HepG2 (cell line): ENCODE measurements around the gene AKAP9.

Experiments
- CREM ChIP-seq, 2 experiments: sonication (generic) in 1 of 2; formaldehyde crosslinking in 1 of 2; IDR thresholded peaks; 2 replicates each; pipeline versions ENCODE4 v1.4.0 to v1.6.1; 2016 to 2020; ENCODE audit warnings: antibody characterized with exemption in 1 of 2, mild to moderate bottlenecking in 1 of 2, missing genetic modification reagents in 1 of 2
- CTCF ChIP-seq: sonication (generic); formaldehyde crosslinking; IDR thresholded peaks from 2 replicates; pipeline ENCODE4 v1.5.0; 2020; ENCODE audit warnings: mild to moderate bottlenecking, missing genetic modification reagents, moderate library complexity
- ESRRA ChIP-seq: sonication (generic); formaldehyde crosslinking; IDR thresholded peaks from 2 replicates; pipeline ENCODE4 v1.5.1; 2020; ENCODE audit warnings: mild to moderate bottlenecking, low read depth, missing genetic modification reagents
- ETV6 ChIP-seq: sonication (generic); formaldehyde crosslinking; conservative IDR thresholded peaks from 2 replicates; pipeline ENCODE4 v1.4.0; 2020; ENCODE audit warnings: missing genetic modification reagents
- HES4 ChIP-seq: sonication (generic); formaldehyde crosslinking; IDR thresholded peaks from 2 replicates; pipeline ENCODE4 v1.9.0; 2021; ENCODE audit warnings: mild to moderate bottlenecking, missing genetic modification reagents, borderline replicate concordance
- HNF1A ChIP-seq, 2 experiments: sonication (generic) in 1 of 2; formaldehyde crosslinking in 1 of 2; IDR thresholded peaks; 2 replicates each; pipeline versions ENCODE4 v1.4.0 to v1.6.1; 2016 to 2020; ENCODE audit warnings: borderline replicate concordance in 1 of 2, low read depth in 1 of 2, mild to moderate bottlenecking in 1 of 2, missing genetic modification reagents in 1 of 2
- LBX2 ChIP-seq: sonication (generic); formaldehyde crosslinking; IDR thresholded peaks from 2 replicates; pipeline ENCODE4 v1.5.0; 2020; ENCODE audit warnings: missing genetic modification reagents, mild to moderate bottlenecking, borderline replicate concordance
- NR3C1 ChIP-seq: sonication (generic); formaldehyde crosslinking; IDR thresholded peaks from 2 replicates; pipeline ENCODE4 v1.4.0; 2020; ENCODE audit warnings: missing genetic modification reagents
- TBP ChIP-seq: sonication (generic); formaldehyde crosslinking; IDR thresholded peaks from 2 replicates; pipeline ENCODE4 v1.5.0; 2020; ENCODE audit warnings: missing genetic modification reagents
- ZBTB1 ChIP-seq: sonication (generic); formaldehyde crosslinking; IDR thresholded peaks from 2 replicates; pipeline ENCODE4 v1.4.0; 2020; ENCODE audit warnings: missing genetic modification reagents, borderline replicate concordance
- ZMYM4 ChIP-seq: sonication (generic); formaldehyde crosslinking; IDR thresholded peaks from 2 replicates; pipeline ENCODE4 v1.8.1; 2023; ENCODE audit warnings: mild to moderate bottlenecking, missing genetic modification reagents
- ZNF383 ChIP-seq: sonication (generic); formaldehyde crosslinking; IDR thresholded peaks from 2 replicates; pipeline ENCODE4 v1.4.0; 2020; ENCODE audit warnings: missing genetic modification reagents, mild to moderate bottlenecking, borderline replicate concordance

GRCh38 chr7:91976743-91977142, 36.1 kb downstream of the AKAP9 start:
- TF ChIP-seq HNF1A (IDR thresholded peaks at IDR 0.05; ENCODE audit: low read depth), result no peak
- TF ChIP-seq HNF1A (CRISPR knock-in tag; IDR thresholded peaks at IDR 0.05; ENCODE audit: borderline replicate concordance), result no peak
- TF ChIP-seq CREM (IDR thresholded peaks at IDR 0.05), result no peak
- no peak for TF ChIP-seq CREM (CRISPR knock-in tag; IDR thresholded peaks at IDR 0.05)
- TF ChIP-seq CTCF (CRISPR knock-in tag), result no peak
- TF ChIP-seq ETV6 (CRISPR knock-in tag), result no peak
- no peak for TF ChIP-seq ZNF383 (CRISPR knock-in tag)
- TF ChIP-seq TBP, result no peak
- TF ChIP-seq LBX2 (CRISPR knock-in tag), result no peak
- TF ChIP-seq NR3C1 (CRISPR knock-in tag), result no peak
- TF ChIP-seq ESRRA (CRISPR knock-in tag), result no peak
- no peak for TF ChIP-seq ZBTB1 (CRISPR knock-in tag)
- TF ChIP-seq HES4 (CRISPR knock-in tag), result no peak
- no peak for TF ChIP-seq ZMYM4 (CRISPR knock-in tag)
